CD4-positive, alpha-beta memory T cell (primary cell): ENCODE results near the gene PDE8B. TPM values are rescaled to one million over a fixed set of nuclear protein-coding genes. Genes with fewer than 3 reads are reported as not detected.
A peak's percentile ranks its signal among the peaks of the same experiment; 100 is the strongest.

Source experiments
- CTCF ChIA-PET: fragments of 350-600 bp; sonication (Branson Sonifier 250); formaldehyde crosslinking; loops from one replicate; lab custom pipeline; 2021; ENCODE audit warnings: inconsistent platforms; ENCODE audit not compliant: partially characterized antibody; lab: Charles Lee
- POLR2A ChIA-PET: fragments of 350-600 bp; sonication (Branson Sonifier 250); formaldehyde crosslinking; loops from one replicate; lab custom pipeline; 2021; ENCODE audit not compliant: partially characterized antibody; lab: Charles Lee
- DNase-seq, 5 donors: peaks; one replicate each; pipeline versions ENCODE4 v3.0.0 to v3.0.0-alpha.2; 2020 to 2022; ENCODE audit warnings: mixed read lengths in 1 of 5
- H3K27ac ChIP-seq: one replicate; pipeline ENCODE4 v1.7.0; 2013; ENCODE audit warnings: low read depth, low read length
- H3K27me3 ChIP-seq: 2 replicates; pipeline ENCODE4 v1.7.0; 2013; ENCODE audit warnings: mild to moderate bottlenecking, low read length, moderate library complexity; ENCODE audit not compliant: insufficient read depth
- H3K36me3 ChIP-seq: 2 replicates; pipeline ENCODE4 v1.7.0; 2013; ENCODE audit warnings: mild to moderate bottlenecking, low read length, moderate library complexity; ENCODE audit not compliant: insufficient read depth
- H3K4me1 ChIP-seq: 2 replicates; pipeline ENCODE4 v1.7.0; 2013; ENCODE audit warnings: mild to moderate bottlenecking, low read length, moderate library complexity; ENCODE audit not compliant: insufficient read depth
- H3K4me3 ChIP-seq, 2 donors: one replicate each; pipeline ENCODE4 v1.7.0; 2013; ENCODE audit warnings: low read length in 2 of 2, mild to moderate bottlenecking in 1 of 2
- H3K9me3 ChIP-seq, 2 donors: one replicate each; pipeline ENCODE4 v1.7.0; 2013; ENCODE audit warnings: low read length in 2 of 2, control low read depth in 1 of 2; ENCODE audit not compliant: control insufficient read depth in 1 of 2
- H3K27ac Mint-ChIP-seq, 7 donors: one replicate each; pipeline ENCODE4 v1.8.0; 2020 to 2021; ENCODE audit warnings: mixed read lengths in 7 of 7, mild to moderate bottlenecking in 6 of 7, inconsistent platforms in 3 of 7, moderate library complexity in 3 of 7
- H3K27me3 Mint-ChIP-seq, 2 donors: one replicate each; pipeline ENCODE4 v1.8.0; 2020 to 2021; ENCODE audit warnings: mixed read lengths in 2 of 2
- H3K36me3 Mint-ChIP-seq, 2 donors: one replicate each; pipeline ENCODE4 v1.8.0; 2020 to 2021; ENCODE audit warnings: mixed read lengths in 2 of 2, inconsistent platforms in 1 of 2, mild to moderate bottlenecking in 1 of 2
- H3K4me1 Mint-ChIP-seq, 4 donors: one replicate each; pipeline ENCODE4 v1.8.0; 2020 to 2021; ENCODE audit warnings: mixed read lengths in 4 of 4, mild to moderate bottlenecking in 1 of 4
- H3K4me3 Mint-ChIP-seq, 8 donors: one replicate each; pipeline ENCODE4 v1.8.0; 2020 to 2021; ENCODE audit warnings: mixed read lengths in 8 of 8, mild to moderate bottlenecking in 7 of 8, moderate library complexity in 6 of 8, inconsistent platforms in 3 of 8
- H3K9me3 Mint-ChIP-seq, 8 donors: one replicate each; pipeline ENCODE4 v1.8.0; 2020 to 2021; ENCODE audit warnings: mixed read lengths in 8 of 8, mild to moderate bottlenecking in 5 of 8, inconsistent platforms in 3 of 8, moderate library complexity in 1 of 8
- intact Hi-C: fragments of 100-400 bp; cut with micrococcal nuclease; formaldehyde crosslinking; loops from one replicate; pipeline ENCODE4 v1.15.1; 2023
- polyA plus RNA-seq, 2 donors: library from polyadenylated mRNA; unstranded; fragments of 300-500 nt; fragmentation: Illumina TruSeq; gene quantifications; one replicate each; pipeline ENCODE4 v1.2.3, GENCODE V29; 2021
- total RNA-seq, 2 experiments: library from RNA; stranded (reverse); gene quantifications; one replicate each; pipeline ENCODE4 v1.2.3, GENCODE V29; 2021

PDE8B gene
- total and polyA plus RNA-seq, 4 experiments from 2014 or later, result 0.26 TPM; not detected in 3

- intact Hi-C loops, result no loop called here
- Mint-ChIP-seq H3K36me3 (peaks cover 51 to 56% of the 10 kb centered on the region in 2 donors), H3K4me3 (no peak overlapping the region), H3K9me3 (no peaks in the 10 kb centered on the region), H3K4me1 (no peaks in the 10 kb centered on the region), H3K27ac (no peak overlapping the region), H3K27me3 (no peaks in the 10 kb centered on the region)
- Histone ChIP-seq H3K4me1 (no peaks in the 10 kb centered on the region), H3K9me3 (no peaks in the 10 kb centered on the region), H3K4me3 (no peak overlapping the region), H3K27ac (no peak overlapping the region), H3K36me3 (no peaks in the 10 kb centered on the region), H3K27me3 (no peaks in the 10 kb centered on the region)
- ChIA-PET CTCF (no interaction called here), POLR2A (no interaction called here)
- no peak for DNase-seq
Measured at GRCh38 chr5:77431286-77431685, 220.8 kb downstream of the PDE8B start.

- no peaks in the 10 kb centered on the region for H3K9me3 Mint-ChIP-seq
- intact Hi-C loops, result no loop called here
- no peaks in the 10 kb centered on the region for H3K9me3 ChIP-seq
- no peaks in the 10 kb centered on the region for H3K27me3 ChIP-seq
- no peak for DNase-seq
- POLR2A ChIA-PET, result no interaction called here
- peaks cover 52 to 57% of the 10 kb centered on the region in 2 donors for H3K36me3 Mint-ChIP-seq
- no peak overlapping the region for H3K4me3 Mint-ChIP-seq
- CTCF ChIA-PET, result no interaction called here
- no peaks in the 10 kb centered on the region for H3K36me3 ChIP-seq
- H3K27ac Mint-ChIP-seq, result no peak overlapping the region
- H3K4me1 ChIP-seq, result no peaks in the 10 kb centered on the region
- H3K27ac ChIP-seq, result no peak overlapping the region
- no peaks in the 10 kb centered on the region for H3K4me1 Mint-ChIP-seq
- H3K4me3 ChIP-seq, result no peak overlapping the region
- H3K27me3 Mint-ChIP-seq, result no peaks in the 10 kb centered on the region
Measured at GRCh38 chr5:77431719-77432118, 221.2 kb downstream of the PDE8B start.

- Mint-ChIP-seq H3K4me3 (no peak overlapping the region), H3K27me3 (no peaks in the 10 kb centered on the region), H3K9me3 (no peaks in the 10 kb centered on the region), H3K4me1 (no peaks in the 10 kb centered on the region), H3K27ac (no peak overlapping the region), H3K36me3 (peaks cover 50 to 55% of the 10 kb centered on the region in 2 donors)
- ChIA-PET CTCF (interaction anchor here (1.6 kb wide), 1 partner anchor 10 kb away, joined by 7 read pairs; no protein-coding TSS in a partner anchor), POLR2A (no interaction called here)
- Histone ChIP-seq H3K4me3 (no peak overlapping the region), H3K9me3 (no peaks in the 10 kb centered on the region), H3K4me1 (no peaks in the 10 kb centered on the region), H3K27me3 (no peaks in the 10 kb centered on the region), H3K36me3 (no peaks in the 10 kb centered on the region), H3K27ac (no peak overlapping the region)
- intact Hi-C loops, result loop anchor here (1.0 kb wide), 1 partner anchor 293 kb away; no protein-coding TSS in a partner anchor
- peak in 1 of 5 donors; percentile 9 for DNase-seq
Measured at GRCh38 chr5:77437194-77437593, 226.7 kb downstream of the PDE8B start.

- no peaks in the 10 kb centered on the region for H3K9me3 Mint-ChIP-seq
- Histone ChIP-seq H3K4me1 (no peaks in the 10 kb centered on the region), H3K36me3 (no peaks in the 10 kb centered on the region), H3K9me3 (no peaks in the 10 kb centered on the region), H3K27ac (no peak overlapping the region), H3K27me3 (no peaks in the 10 kb centered on the region), H3K4me3 (no peak overlapping the region)
- no peaks in the 10 kb centered on the region for H3K27me3 Mint-ChIP-seq
- DNase-seq, result no peak
- ChIA-PET POLR2A (no interaction called here), CTCF (no interaction called here)
- intact Hi-C loops, result no loop called here
- no peak overlapping the region for H3K4me3 Mint-ChIP-seq
- H3K36me3 Mint-ChIP-seq, result peaks cover 44 to 46% of the 10 kb centered on the region in 2 donors
- no peak overlapping the region for H3K27ac Mint-ChIP-seq
- H3K4me1 Mint-ChIP-seq, result no peaks in the 10 kb centered on the region
Measured at GRCh38 chr5:77438071-77438470, 227.6 kb downstream of the PDE8B start.

- H3K4me3 ChIP-seq, result no peak overlapping the region
- POLR2A ChIA-PET, result no interaction called here
- Mint-ChIP-seq H3K9me3 (peaks cover 0 to 3% (median 2%) of the 10 kb centered on the region in 8 donors), H3K36me3 (peaks cover 43 to 57% of the 10 kb centered on the region in 2 donors), H3K27ac (no peak overlapping the region), H3K4me3 (no peak overlapping the region), H3K27me3 (no peaks in the 10 kb centered on the region), H3K4me1 (peaks cover 0 to 2% (median 0%) of the 10 kb centered on the region in 4 donors)
- CTCF ChIA-PET, result no interaction called here
- intact Hi-C loops, result no loop called here
- no peaks in the 10 kb centered on the region for H3K9me3 ChIP-seq
- no peak for DNase-seq
- no peak overlapping the region for H3K27ac ChIP-seq
- H3K27me3 ChIP-seq, result no peaks in the 10 kb centered on the region
- H3K36me3 ChIP-seq, result no peaks in the 10 kb centered on the region
- H3K4me1 ChIP-seq, result no peaks in the 10 kb centered on the region
Measured at GRCh38 chr5:77443670-77444069, 233.2 kb downstream of the PDE8B start.

- Histone ChIP-seq H3K27me3 (no peaks in the 10 kb centered on the region), H3K36me3 (no peaks in the 10 kb centered on the region), H3K9me3 (no peaks in the 10 kb centered on the region), H3K4me1 (no peaks in the 10 kb centered on the region), H3K27ac (no peak overlapping the region), H3K4me3 (no peak overlapping the region)
- H3K27ac Mint-ChIP-seq, result no peak overlapping the region
- ChIA-PET POLR2A (no interaction called here), CTCF (no interaction called here)
- H3K4me1 Mint-ChIP-seq, result peaks cover 0 to 2% (median 0%) of the 10 kb centered on the region in 4 donors
- H3K9me3 Mint-ChIP-seq, result peaks cover 0 to 3% (median 2%) of the 10 kb centered on the region in 8 donors
- H3K27me3 Mint-ChIP-seq, result no peaks in the 10 kb centered on the region
- intact Hi-C loops, result no loop called here
- no peak for DNase-seq
- H3K36me3 Mint-ChIP-seq, result peaks cover 49 to 63% of the 10 kb centered on the region in 2 donors
- H3K4me3 Mint-ChIP-seq, result no peak overlapping the region
Measured at GRCh38 chr5:77444356-77444755, 233.9 kb downstream of the PDE8B start.

- Histone ChIP-seq H3K4me1 (no peaks in the 10 kb centered on the region), H3K9me3 (no peaks in the 10 kb centered on the region), H3K27me3 (no peaks in the 10 kb centered on the region), H3K4me3 (no peak overlapping the region), H3K27ac (no peak overlapping the region), H3K36me3 (no peaks in the 10 kb centered on the region)
- CTCF ChIA-PET, result no interaction called here
- no peak for DNase-seq
- no peak overlapping the region for H3K27ac Mint-ChIP-seq
- POLR2A ChIA-PET, result no interaction called here
- H3K4me1 Mint-ChIP-seq, result peaks cover 0 to 2% (median 0%) of the 10 kb centered on the region in 4 donors
- intact Hi-C loops, result no loop called here
- H3K27me3 Mint-ChIP-seq, result no peaks in the 10 kb centered on the region
- H3K36me3 Mint-ChIP-seq, result peaks cover 55 to 73% of the 10 kb centered on the region in 2 donors
- no peak overlapping the region for H3K4me3 Mint-ChIP-seq
- H3K9me3 Mint-ChIP-seq, result peaks cover 0 to 3% (median 2%) of the 10 kb centered on the region in 8 donors
Measured at GRCh38 chr5:77448831-77449230, 238.4 kb downstream of the PDE8B start.
